Measurements from ENCODE around the gene USP49. TPM values are rescaled to one million over a fixed set of nuclear protein-coding genes. Genes with fewer than 3 reads are reported as not detected.

The USP49 gene
- total and polyA plus RNA-seq, 2 of the 13 experiments (the other 11 are each of a cell fraction or from before 2014, with no cell fraction given): 2.9 to 4.3 TPM

GRCh38 chr6:41779336-41779735 is 115.8 kb downstream of the USP49 start:
- no peak overlapping the region for H2AFZ ChIP-seq (ENCODE audit: low read length)
- POLR2A ChIA-PET: interaction anchor here (0.5 to 1.0 kb wide), 10 partner anchors 9 to 271 kb away, joined by 3 to 15 read pairs (median 4); partner anchors contain the start of genes PGC and TAF8
- H3K4me2 ChIP-seq (ENCODE audit: low read depth, low read length): peak overlapping the region; percentile 96
- WGBS (ENCODE audit: low lambda C conversion rate): 6% methylated on average over 11 of the region's 16 CpGs
- DNase-seq (ENCODE audit: low spot score) (no peak), FAIRE-seq (no peak), ATAC-seq (no peak; the same call in 2 of the 3 replicates)
- no TSS peak for BruUV-seq (replicated peaks)
- peak overlapping the region; percentile 82 to 93 (median 92) for H3K4me3 ChIP-seq (replicated peaks in 1 of 3; ENCODE audit: insufficient read depth in 1 of 3, low read depth in 2 of 3, low read length in 3 of 3)
- peaks cover 7 to 20% of the 10 kb centered on the region in 2 experiments for H3K36me3 ChIP-seq (replicated peaks in 1 of 2; ENCODE audit: control insufficient read depth in 1 of 2, insufficient read depth in 2 of 2, low read length in 2 of 2)
- no peaks in the 10 kb centered on the region for H4K20me1 ChIP-seq (ENCODE audit: insufficient read depth, low read length)
- H3K79me2 ChIP-seq (ENCODE audit: insufficient read depth, low read length): peaks cover 4% of the 10 kb centered on the region
- H3K27me3 ChIP-seq (ENCODE audit: control insufficient read depth in 1 of 2, insufficient read depth in 2 of 2, low read length in 2 of 2): no peaks in the 10 kb centered on the region; a peak in 2 of 5 replicates
- peak overlapping the region; percentile 73 for H3K9ac ChIP-seq (ENCODE audit: insufficient read depth, low read depth, low read length)
- intact Hi-C loops (cut with micrococcal nuclease; ENCODE audit: unreplicated experiment): loop anchor here (5.0 kb wide), 1 partner anchor 177 kb away; no protein-coding TSS in a partner anchor
- no peaks in the 10 kb centered on the region for H3K9me3 ChIP-seq (ENCODE audit: low read length)
- CTCF ChIA-PET (ENCODE audit: low intra/inter-chr PET ratio, low total read pairs): interaction anchor here (1.4 to 2.1 kb wide), 3 partner anchors 44 to 265 kb away, joined by 8 to 24 read pairs (median 12); partner anchors contain the start of gene TFEB
- in situ Hi-C loops (cut with HindIII; ENCODE audit: extremely low pct_ligation_motif_present, low pct_unique_long_range_greater_than_20kb): loop anchor here (5.0 to 25.0 kb wide), 2 partner anchors 42 to 433 kb away; partner anchors contain the start of genes MRPS10 and TFEB
- TF ChIP-seq ZNF460 (CRISPR knock-in tag; IDR thresholded peaks at IDR 0.05; ENCODE audit: borderline replicate concordance): no peak
- 0 out of 2 replicates have a peak, but pooled peaks have one; percentile 5 for TF ChIP-seq DMAP1 (CRISPR knock-in tag; IDR thresholded peaks at IDR 0.05)
- TF ChIP-seq HDAC1 (CRISPR knock-in tag; IDR thresholded peaks at IDR 0.05): no peak
- no peak for TF ChIP-seq ZNF446 (CRISPR knock-in tag; IDR thresholded peaks at IDR 0.05)
- no peak for TF ChIP-seq ZNF292 (CRISPR knock-in tag; IDR thresholded peaks at IDR 0.05; ENCODE audit: borderline replicate concordance, low read depth)
- TF ChIP-seq ZNF713 (CRISPR knock-in tag; IDR thresholded peaks at IDR 0.05): no peak
- 0 out of 2 replicates have a peak, but pooled peaks have one; percentile 3 for TF ChIP-seq PRMT3 (CRISPR knock-in tag; IDR thresholded peaks at IDR 0.05; ENCODE audit: borderline replicate concordance, low read depth)
- TF ChIP-seq KLF12 (CRISPR knock-in tag; IDR thresholded peaks at IDR 0.05; ENCODE audit: borderline replicate concordance): no peak
- TF ChIP-seq ZNF350 (CRISPR knock-in tag; IDR thresholded peaks at IDR 0.05; ENCODE audit: borderline replicate concordance, low read depth): 0 out of 2 replicates have a peak, but pooled peaks have one; percentile 7
- no peak for TF ChIP-seq SP4 (CRISPR knock-in tag; IDR thresholded peaks at IDR 0.05)
- no peak for TF ChIP-seq EZH2 (conservative IDR thresholded peaks at IDR 0.05; ENCODE audit: low read depth, low read length)
- H3K4me1 ChIP-seq (ENCODE audit: insufficient read depth, low read length): peaks cover 34% of the 10 kb centered on the region
- H3K27ac ChIP-seq (ENCODE audit: extremely low read length, insufficient read depth, low read length): peak overlapping the region; percentile 24
